ENCODE measurements around the gene MRTFA.

Gene MRTFA

GRCh38 chr22:40412441-40412840 lies 224.1 kb downstream of the MRTFA start:
- ChIA-PET POLR2A (no interaction called here), CTCF (interaction anchor here (0.8 to 1.5 kb wide), 4 partner anchors 9 to 15 kb away, joined by 3 read pairs; no protein-coding TSS in a partner anchor)
- DNase-seq (ENCODE audit: extremely low spot score): peak; percentile 70
- TF ChIP-seq CTCF (IDR thresholded peaks at IDR 0.05; ENCODE audit: control extremely low read depth, extremely low read depth, low read depth, missing control alignments): no peak

- no peak for DNase-seq (ENCODE audit: extremely low spot score)
- TF ChIP-seq CTCF (IDR thresholded peaks at IDR 0.05; ENCODE audit: control extremely low read depth, extremely low read depth, low read depth, missing control alignments): no peak
- CTCF ChIA-PET: interaction anchor here (0.8 to 1.5 kb wide), 4 partner anchors 8 to 14 kb away, joined by 3 read pairs; no protein-coding TSS in a partner anchor
- POLR2A ChIA-PET: no interaction called here
Measured at GRCh38 chr22:40411506-40411861, 225.0 kb downstream of the MRTFA start.

GRCh38 chr22:40410731-40411505 lies 225.6 kb downstream of the MRTFA start:
- no peak for DNase-seq (ENCODE audit: extremely low spot score)
- POLR2A ChIA-PET: no interaction called here
- CTCF ChIA-PET: interaction anchor here (1.2 to 1.5 kb wide), 2 partner anchors 12 to 14 kb away, joined by 3 read pairs; no protein-coding TSS in a partner anchor
- no peak for TF ChIP-seq CTCF (IDR thresholded peaks at IDR 0.05; ENCODE audit: control extremely low read depth, extremely low read depth, low read depth, missing control alignments)

- DNase-seq (ENCODE audit: extremely low spot score): no peak
- TF ChIP-seq CTCF (IDR thresholded peaks at IDR 0.05; ENCODE audit: control extremely low read depth, extremely low read depth, low read depth, missing control alignments): no peak
- ChIA-PET POLR2A (no interaction called here), CTCF (no interaction called here)
Measured at GRCh38 chr22:40410272-40410671, 226.2 kb downstream of the MRTFA start.

GRCh38 chr22:40409613-40410113 lies 226.9 kb downstream of the MRTFA start:
- ChIA-PET CTCF (interaction anchor here (1.3 to 1.9 kb wide), 3 partner anchors 10 to 27 kb away, joined by 3 to 7 read pairs (median 7); no protein-coding TSS in a partner anchor), POLR2A (no interaction called here)
- no peak for DNase-seq (ENCODE audit: extremely low spot score)
- no peak for TF ChIP-seq CTCF (IDR thresholded peaks at IDR 0.05; ENCODE audit: control extremely low read depth, extremely low read depth, low read depth, missing control alignments)

GRCh38 chr22:40408718-40409612 lies 227.6 kb downstream of the MRTFA start:
- DNase-seq (ENCODE audit: extremely low spot score): no peak
- TF ChIP-seq CTCF (IDR thresholded peaks at IDR 0.05; ENCODE audit: control extremely low read depth, extremely low read depth, low read depth, missing control alignments): no peak
- ChIA-PET CTCF (interaction anchor here (0.8 to 1.9 kb wide), 4 partner anchors 9 to 28 kb away, joined by 3 to 7 read pairs (median 5); no protein-coding TSS in a partner anchor), POLR2A (no interaction called here)

Measured in GM10248 (cell line).